GM13976 (cell line): ENCODE results near the gene FOXC1.

Source experiments
- DNase-seq: peaks from one replicate; pipeline ENCODE4 v3.0.0; 2012; ENCODE audit warnings: low spot score
- CTCF ChIP-seq: IDR thresholded peaks from 2 replicates; pipeline ENCODE4 v1.5.1; 2012; ENCODE audit warnings: borderline replicate concordance, mild to moderate bottlenecking; ENCODE audit not compliant: insufficient read depth; ENCODE audit errors: extremely low read depth, missing control alignments, control extremely low read depth
- in situ Hi-C: fragments of 300-500 bp; cut with MboI; formaldehyde crosslinking; loops from one replicate; pipeline ENCODE4 v1.12.0; 2022; ENCODE audit warnings: low sequenced_read_pairs, mixed read lengths, inconsistent platforms; ENCODE audit not compliant: unreplicated experiment

FOXC1 gene

GRCh38 chr6:1621070-1621701 lies 11.5 kb downstream of the FOXC1 start:
- in situ Hi-C loops, result loop anchor here (25.0 kb wide), 1 partner anchor 566 kb away; no protein-coding TSS in a partner anchor
- DNase-seq, result no peak
- no peak for TF ChIP-seq CTCF

- no peak for DNase-seq
- TF ChIP-seq CTCF, result no peak
- in situ Hi-C loops, result loop anchor here (25.0 kb wide), 1 partner anchor 565 kb away; no protein-coding TSS in a partner anchor
These were observed 12.6 kb downstream of the FOXC1 start for GRCh38 chr6:1622220-1622850.

- in situ Hi-C loops, result loop anchor here (25.0 kb wide), 1 partner anchor 564 kb away; no protein-coding TSS in a partner anchor
- DNase-seq, result no peak
- TF ChIP-seq CTCF, result no peak
These were observed 13.4 kb downstream of the FOXC1 start for GRCh38 chr6:1622851-1623768.

- in situ Hi-C loops, result loop anchor here (25.0 kb wide), 1 partner anchor 564 kb away; no protein-coding TSS in a partner anchor
- DNase-seq, result no peak
- TF ChIP-seq CTCF, result no peak
These were observed 14.0 kb downstream of the FOXC1 start for GRCh38 chr6:1623769-1624057.

GRCh38 chr6:1624058-1624850 lies 14.5 kb downstream of the FOXC1 start:
- in situ Hi-C loops, result loop anchor here (25.0 kb wide), 1 partner anchor 563 kb away; no protein-coding TSS in a partner anchor
- peak; percentile 77 for DNase-seq
- TF ChIP-seq CTCF, result no peak
